ENCODE results near the gene GPER1. TPM values are rescaled to one million over a fixed set of nuclear protein-coding genes. Genes with fewer than 3 reads are reported as not detected.
A peak's percentile ranks its signal among the peaks of the same experiment; 100 is the strongest.
"Not testable (repeated sequence)": the region's sequence is repeated elsewhere in the genome, so short reads cannot be mapped to it uniquely, and the experiment has no call there.

The GPER1 gene
- total and polyA plus RNA-seq, 8 donors: 5.1 to 11.6 (median 6.2) TPM

DNA sequence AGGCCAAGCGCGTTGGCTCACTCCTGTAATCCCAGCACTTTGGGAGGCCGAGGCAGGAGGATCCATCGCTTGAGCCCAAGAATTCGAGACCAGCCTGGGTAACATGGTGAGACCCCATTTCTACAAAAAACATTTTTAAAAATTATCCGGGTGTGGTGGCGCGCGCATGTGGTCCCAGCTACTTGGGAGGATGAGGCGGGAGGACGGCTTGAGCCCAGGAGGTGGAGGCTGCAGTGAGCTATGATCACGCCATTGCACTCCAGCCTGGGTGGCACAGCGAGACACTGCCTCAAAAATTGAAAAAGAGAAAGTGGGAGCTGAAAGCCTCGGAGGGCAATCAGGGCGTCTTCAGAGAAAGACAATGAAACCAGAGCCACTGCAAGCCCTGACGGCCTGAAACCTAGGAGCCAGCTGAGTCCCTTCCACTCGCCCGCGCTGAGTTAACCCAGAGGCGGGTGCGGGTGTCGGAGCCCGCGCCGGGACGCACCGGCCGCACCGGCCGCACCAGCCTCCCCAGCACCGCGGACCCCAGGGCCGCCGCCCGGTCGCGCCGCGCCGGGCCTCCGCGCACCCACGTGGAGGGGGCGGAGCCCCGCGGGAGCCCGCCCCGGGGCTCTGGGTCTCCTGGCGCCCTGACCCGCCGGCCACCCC is 49.7 kb downstream of the GPER1 start:
- no peaks in the 10 kb centered on the region for H3K36me3 ChIP-seq
- H3K4me3 ChIP-seq: peak overlapping the region; percentile 69 to 70
- H3K27ac ChIP-seq: peak overlapping the region in 1 of 2 donors; percentile 87
- H3K4me1 ChIP-seq: peaks cover 9 to 17% of the 10 kb centered on the region in 2 donors
- no peaks in the 10 kb centered on the region for H3K9me3 ChIP-seq
- ATAC-seq (peak; percentile 89), DNase-seq (no peak)
- TF ChIP-seq, protein P1, sequence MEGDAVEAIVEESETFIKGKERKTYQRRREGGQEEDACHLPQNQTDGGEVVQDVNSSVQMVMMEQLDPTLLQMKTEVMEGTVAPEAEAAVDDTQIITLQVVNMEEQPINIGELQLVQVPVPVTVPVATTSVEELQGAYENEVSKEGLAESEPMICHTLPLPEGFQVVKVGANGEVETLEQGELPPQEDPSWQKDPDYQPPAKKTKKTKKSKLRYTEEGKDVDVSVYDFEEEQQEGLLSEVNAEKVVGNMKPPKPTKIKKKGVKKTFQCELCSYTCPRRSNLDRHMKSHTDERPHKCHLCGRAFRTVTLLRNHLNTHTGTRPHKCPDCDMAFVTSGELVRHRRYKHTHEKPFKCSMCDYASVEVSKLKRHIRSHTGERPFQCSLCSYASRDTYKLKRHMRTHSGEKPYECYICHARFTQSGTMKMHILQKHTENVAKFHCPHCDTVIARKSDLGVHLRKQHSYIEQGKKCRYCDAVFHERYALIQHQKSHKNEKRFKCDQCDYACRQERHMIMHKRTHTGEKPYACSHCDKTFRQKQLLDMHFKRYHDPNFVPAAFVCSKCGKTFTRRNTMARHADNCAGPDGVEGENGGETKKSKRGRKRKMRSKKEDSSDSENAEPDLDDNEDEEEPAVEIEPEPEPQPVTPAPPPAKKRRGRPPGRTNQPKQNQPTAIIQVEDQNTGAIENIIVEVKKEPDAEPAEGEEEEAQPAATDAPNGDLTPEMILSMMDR (IDR thresholded peaks at IDR 0.05): no peak
- intact Hi-C loops (cut with DNase I): no loop called here
- no peaks in the 10 kb centered on the region for H3K27me3 ChIP-seq

DNA sequence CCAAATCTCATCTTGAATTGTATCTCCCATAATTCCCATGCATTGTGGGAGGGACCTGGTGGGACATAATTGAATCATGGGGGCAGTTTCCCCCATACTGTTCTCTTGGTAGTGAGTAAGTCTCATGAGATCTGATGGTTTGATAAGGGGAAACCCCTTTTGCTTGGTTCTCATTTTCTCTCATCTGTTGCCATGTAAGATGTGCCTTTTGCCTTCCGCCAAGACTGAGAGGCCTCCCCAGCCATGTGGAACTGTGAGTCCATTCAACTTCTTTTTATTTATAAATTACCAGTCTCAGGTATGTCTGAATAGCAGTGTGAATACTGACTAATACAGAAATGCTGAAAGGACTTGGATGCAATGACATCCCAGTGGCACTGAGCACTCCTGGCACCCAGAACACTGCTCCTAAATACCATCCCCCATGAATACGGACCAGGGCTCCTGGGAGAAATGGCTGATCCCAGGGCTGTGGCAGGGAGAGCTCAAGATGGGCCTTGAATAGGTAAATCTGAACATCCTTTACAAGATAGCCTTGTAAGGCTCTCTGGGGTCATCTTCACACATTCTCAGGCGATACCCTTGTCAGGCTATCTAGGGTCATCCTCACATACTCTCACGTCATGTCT is 52.7 kb downstream of the GPER1 start:
- Histone ChIP-seq H3K4me1 (peaks cover 9 to 17% of the 10 kb centered on the region in 2 donors), H3K36me3 (no peaks in the 10 kb centered on the region), H3K27me3 (no peaks in the 10 kb centered on the region), H3K27ac (no peak overlapping the region), H3K9me3 (no peaks in the 10 kb centered on the region), H3K4me3 (no peak overlapping the region)
- DNase-seq (no peak), ATAC-seq (no peak)
- TF ChIP-seq, protein P1 (IDR thresholded peaks at IDR 0.05): no peak
- intact Hi-C loops (cut with DNase I): no loop called here

DNA sequence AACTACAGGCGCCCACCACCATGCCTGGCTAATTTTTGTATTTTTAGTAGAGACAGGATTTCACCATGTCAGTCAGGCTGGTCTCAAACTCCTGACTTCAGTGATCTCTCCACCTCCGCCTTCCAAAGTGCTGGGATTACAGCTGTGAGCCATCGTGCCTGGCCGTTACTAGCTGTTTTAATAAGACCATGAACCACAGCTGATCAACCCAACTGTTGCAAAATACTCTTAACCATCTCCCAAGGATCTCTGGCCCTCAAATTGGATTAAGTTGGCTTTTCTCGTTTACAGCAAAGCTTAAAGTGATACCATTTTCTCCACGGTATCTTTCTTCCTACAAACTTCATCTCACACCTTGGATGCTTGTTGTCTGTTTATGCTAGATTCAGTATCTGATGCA is 53.7 kb downstream of the GPER1 start:
- Histone ChIP-seq H3K27me3 (no peaks in the 10 kb centered on the region), H3K9me3 (no peaks in the 10 kb centered on the region), H3K27ac (no peak overlapping the region), H3K36me3 (no peaks in the 10 kb centered on the region), H3K4me1 (peaks cover 8 to 16% of the 10 kb centered on the region in 2 donors), H3K4me3 (no peak overlapping the region)
- TF ChIP-seq, protein P1 (IDR thresholded peaks at IDR 0.05): no peak
- ATAC-seq (no peak), DNase-seq (no peak)
- intact Hi-C loops (cut with DNase I): no loop called here

DNA sequence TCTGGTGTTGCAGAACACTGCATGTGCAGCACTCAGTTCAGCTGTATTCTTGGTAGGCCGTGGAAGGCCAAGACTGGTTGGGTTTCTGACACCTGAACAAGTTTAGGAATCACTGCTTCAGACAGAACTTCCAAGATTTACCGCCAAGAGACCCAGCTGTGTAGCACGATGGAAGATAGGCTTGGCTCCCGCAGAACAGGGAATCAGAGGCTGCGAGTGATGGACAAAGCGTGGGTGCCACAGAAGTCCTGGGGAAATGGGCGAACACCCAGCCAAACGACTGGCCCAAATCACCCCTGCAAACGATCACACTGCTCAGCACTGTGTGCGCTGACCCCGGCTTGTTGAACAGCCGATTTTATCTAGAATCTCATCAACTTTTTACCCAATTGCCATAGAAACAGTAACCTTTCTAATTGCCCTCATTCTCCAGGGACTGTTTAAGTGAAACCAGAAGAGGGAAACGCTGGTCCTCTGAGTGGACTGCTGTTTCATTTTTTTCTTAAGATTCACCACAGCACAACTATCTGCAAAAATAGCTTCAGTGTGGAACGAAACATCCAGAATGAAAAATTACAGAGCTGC is 54.2 kb downstream of the GPER1 start:
- TF ChIP-seq, protein P1 (IDR thresholded peaks at IDR 0.05): no peak
- H3K9me3 ChIP-seq: no peaks in the 10 kb centered on the region
- intact Hi-C loops (cut with DNase I): no loop called here

DNA sequence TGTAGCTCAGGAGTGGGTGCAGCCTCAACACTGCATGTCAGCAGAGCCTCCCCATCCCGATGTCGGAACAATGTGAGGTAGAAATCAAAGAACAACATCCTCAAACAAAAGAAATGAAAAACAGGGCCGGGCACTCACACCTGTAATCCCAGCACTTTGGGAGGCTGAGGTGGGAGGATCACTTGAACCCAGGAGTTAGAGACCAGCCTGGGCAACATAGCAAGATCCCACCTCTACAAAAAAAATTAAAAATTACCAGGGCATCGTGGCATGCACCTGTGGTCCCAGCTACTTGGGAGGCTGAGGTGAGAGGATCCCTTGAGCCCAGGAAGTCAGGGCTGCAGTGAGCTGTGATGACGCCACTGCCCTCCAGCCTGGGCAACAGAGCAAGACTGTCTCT is 55.1 kb downstream of the GPER1 start:
- intact Hi-C loops (cut with DNase I); ATAC-seq; DNase-seq; H3K27me3 ChIP-seq; H3K4me3 ChIP-seq; H3K4me1 ChIP-seq; H3K9me3 ChIP-seq; H3K36me3 ChIP-seq; H3K27ac ChIP-seq: not testable (repeated sequence)

More for the DNA sequence above, 54.2 kb downstream of the GPER1 start:
- no peaks in the 10 kb centered on the region for H3K27me3 ChIP-seq
- no peak for ATAC-seq
- H3K27ac ChIP-seq: no peak overlapping the region
- DNase-seq: no peak
- peaks cover 3 to 11% of the 10 kb centered on the region in 2 donors for H3K4me1 ChIP-seq
- no peak overlapping the region for H3K4me3 ChIP-seq
- H3K36me3 ChIP-seq: no peaks in the 10 kb centered on the region

Other genes starting within 250 kb of the GPER1 start
- gene GET4, start 211.6 kb upstream of the GPER1 start, total RNA-seq: 10 to 100 TPM; 30.1 to 31.6 TPM
- gene GET4, start 211.6 kb upstream of the GPER1 start, polyA plus RNA-seq (ENCODE audit: insufficient read length in 6 of 6): 10 to 100 TPM; 25.0 to 39.0 (median 31.1) TPM
- gene ADAP1, start 133.4 kb upstream of the GPER1 start, total RNA-seq: 10 to 100 TPM; 25.8 to 35.1 TPM
- gene ADAP1, start 133.4 kb upstream of the GPER1 start, polyA plus RNA-seq (ENCODE audit: insufficient read length in 6 of 6): 1 to 10 TPM; 5.1 to 8.7 (median 7.6) TPM
- 10 to 100 TPM in 1 of 2 donors, 1 to 10 TPM in 1; 9.1 to 10.8 TPM for gene COX19, start 112.6 kb upstream of the GPER1 start, total RNA-seq
- 10 to 100 TPM; 13.1 to 18.1 (median 16.7) TPM for gene COX19, start 112.6 kb upstream of the GPER1 start, polyA plus RNA-seq (ENCODE audit: insufficient read length in 6 of 6)
- not detected for gene CYP2W1, start 104.9 kb upstream of the GPER1 start, total RNA-seq
- gene CYP2W1, start 104.9 kb upstream of the GPER1 start, polyA plus RNA-seq (ENCODE audit: insufficient read length in 6 of 6): 10 to 100 TPM in 2 of 6 donors, 1 to 10 TPM in 4; 6.2 to 16.9 (median 9.0) TPM
- gene GPR146, start 43.6 kb upstream of the GPER1 start, total RNA-seq: 10 to 100 TPM; 16.7 to 18.9 TPM
- gene GPR146, start 43.6 kb upstream of the GPER1 start, polyA plus RNA-seq (ENCODE audit: insufficient read length in 6 of 6): 1 to 10 TPM; 6.3 to 8.7 (median 7.7) TPM
- gene ZFAND2A, start 72.1 kb downstream of the GPER1 start, total RNA-seq: 10 to 100 TPM; 15.1 to 28.9 TPM
- 10 to 100 TPM; 20.0 to 28.1 (median 22.8) TPM for gene ZFAND2A, start 72.1 kb downstream of the GPER1 start, polyA plus RNA-seq (ENCODE audit: insufficient read length in 6 of 6)
- gene UNCX, start 144.8 kb downstream of the GPER1 start, total RNA-seq: not detected
- under 1 TPM in 1 of 6 donors, not detected in 5; 0.10 TPM for gene UNCX, start 144.8 kb downstream of the GPER1 start, polyA plus RNA-seq (ENCODE audit: insufficient read length in 6 of 6)

Data from left lung (tissue), 10 donors.